ENCODE data around the gene CEACAM4. TPM values are rescaled to one million over a fixed set of nuclear protein-coding genes. Genes with fewer than 3 reads are reported as not detected.

CEACAM4 gene
- not detected in 2 replicates for total RNA-seq

DNA sequence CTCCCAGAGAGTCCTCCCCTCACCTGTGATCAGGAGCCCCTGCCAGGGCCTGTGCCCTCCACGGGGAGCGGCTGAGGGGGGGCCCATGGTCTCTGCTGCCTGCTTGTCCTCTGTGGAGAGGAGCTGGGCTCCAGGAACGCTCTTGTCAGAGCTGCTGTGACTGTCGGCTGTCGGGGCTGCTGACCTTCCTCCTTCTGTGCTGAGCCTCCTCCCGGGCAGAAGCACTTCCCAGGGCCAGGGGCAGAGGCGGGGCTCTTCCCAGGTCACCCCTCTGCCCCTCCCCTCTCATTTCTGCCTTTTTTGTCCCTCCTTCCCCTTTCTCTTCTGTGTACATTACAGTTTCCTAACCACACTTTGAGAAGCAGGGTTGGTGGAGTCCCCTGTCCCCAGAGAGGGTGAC lies at the start of gene CEACAM4:
Gene CEACAM4, minus strand, starts transcription at position 198 of the 400 bp plus-strand sequence. Its CDS starts 111 bp downstream, at position 87.

DNA sequence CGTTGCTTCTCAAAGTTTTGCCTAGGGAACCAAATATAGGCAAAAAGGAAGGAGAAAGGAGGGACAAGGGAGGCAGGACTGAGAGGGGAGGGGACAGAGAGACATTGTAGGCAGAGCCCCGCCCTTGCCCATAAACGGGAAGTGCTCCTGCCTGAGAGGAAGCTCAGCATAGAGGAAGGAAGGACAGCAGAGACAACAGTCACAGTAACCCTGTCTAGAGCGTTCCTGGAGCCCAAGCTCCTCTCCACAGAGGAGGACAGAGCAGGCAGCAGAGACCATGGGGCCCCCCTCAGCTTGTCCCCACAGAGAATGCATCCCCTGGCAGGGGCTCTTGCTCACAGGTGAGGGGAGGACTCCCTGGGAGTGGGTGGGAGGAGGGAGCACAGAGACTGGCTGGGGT lies 50.9 kb downstream of the CEACAM4 start, which contains the start of gene CEACAM21:
Gene CEACAM21, plus strand, starts transcription at position 169 of the 400 bp plus-strand sequence. Its CDS starts 109 bp downstream, at position 278.

Other genes starting within 250 kb of the CEACAM4 start
- gene EXOSC5, start 229.7 kb downstream of the CEACAM4 start, total RNA-seq: 9.3 and 22.8 TPM in 2 replicates
- 21.5 and 31.9 TPM in 2 replicates for gene BCKDHA, start 229.3 kb downstream of the CEACAM4 start, total RNA-seq
- gene B3GNT8, start 199.7 kb downstream of the CEACAM4 start, total RNA-seq: 0.96 and 1.1 TPM in 2 replicates
- gene DMAC2, start 187.2 kb downstream of the CEACAM4 start, total RNA-seq: 21.4 and 43.5 TPM in 2 replicates
- not detected in 2 replicates for gene ERICH4, start 183.9 kb downstream of the CEACAM4 start, total RNA-seq
- 0.28 TPM in 1 of 2 replicates, not detected in the other for gene CEACAM21, start 50.9 kb downstream of the CEACAM4 start, total RNA-seq
- gene CEACAM7, start 61.2 kb upstream of the CEACAM4 start, total RNA-seq: not detected in 2 replicates
- gene CEACAM5, start 81.6 kb upstream of the CEACAM4 start, total RNA-seq: not detected in 2 replicates
- not detected in 2 replicates for gene CEACAM6, start 128.5 kb upstream of the CEACAM4 start, total RNA-seq
- not detected in 2 replicates for gene CEACAM3, start 169.5 kb upstream of the CEACAM4 start, total RNA-seq
- not detected in 2 replicates for gene LYPD4, start 217.6 kb upstream of the CEACAM4 start, total RNA-seq
- gene DMRTC2, start 218.0 kb upstream of the CEACAM4 start, total RNA-seq: not detected in 2 replicates
- gene RPS19, start 233.2 kb upstream of the CEACAM4 start, total RNA-seq: 1,514 and 2,811 TPM in 2 replicates